Mucosa of rectum (tissue), 2 donors: ENCODE data around the gene SMIM35.

Experiments used
- H3K27ac ChIP-seq, 2 donors: one replicate each; pipeline ENCODE4 v1.7.0; 2013; ENCODE audit warnings: inconsistent platforms in 2 of 2, low read depth in 2 of 2, low read length in 2 of 2
- H3K27me3 ChIP-seq, 2 donors: one replicate each; pipeline ENCODE4 v1.7.0; 2013; ENCODE audit warnings: low read length in 2 of 2; ENCODE audit not compliant: control insufficient read depth in 2 of 2, insufficient read depth in 2 of 2
- H3K36me3 ChIP-seq, 2 donors: one replicate each; pipeline ENCODE4 v1.7.0; 2013; ENCODE audit warnings: low read length in 2 of 2; ENCODE audit not compliant: control insufficient read depth in 2 of 2, insufficient read depth in 2 of 2
- H3K4me1 ChIP-seq, 2 donors: one replicate each; pipeline ENCODE4 v1.7.0; 2013; ENCODE audit warnings: low read length in 2 of 2, mild to moderate bottlenecking in 1 of 2; ENCODE audit not compliant: control insufficient read depth in 2 of 2, insufficient read depth in 2 of 2
- H3K4me3 ChIP-seq, 2 donors: one replicate each; pipeline ENCODE4 v1.7.0; 2013; ENCODE audit warnings: low read length in 2 of 2
- H3K9ac ChIP-seq, 2 donors: one replicate each; pipeline ENCODE4 v1.7.0; 2013; ENCODE audit warnings: low read length in 2 of 2, low read depth in 1 of 2, mild to moderate bottlenecking in 1 of 2
- H3K9me3 ChIP-seq, 2 donors: one replicate each; pipeline ENCODE4 v1.7.0; 2013; ENCODE audit warnings: low read length in 2 of 2; ENCODE audit not compliant: control insufficient read depth in 2 of 2
- donor health status: healthy.
- donor health status: Normal muscosa, but diverticular disease.

The SMIM35 gene

GRCh38 chr11:118086913-118087768 is at the start of gene SMIM35:
Gene SMIM35, minus strand, starts transcription at chr11:118086963. Its CDS starts 206 bp downstream, at chr11:118086757.
- Histone ChIP-seq H3K4me1 (peaks cover 42 to 66% of the 10 kb centered on the region in 2 donors), H3K9me3 (peaks cover 0 to 5% of the 10 kb centered on the region in 2 donors), H3K27me3 (no peaks in the 10 kb centered on the region), H3K9ac (no peak within 1 kb of the TSS), H3K36me3 (peaks cover 24 to 29% of the 10 kb centered on the region in 2 donors), H3K4me3 (no peak within 1 kb of the TSS), H3K27ac (no peak within 1 kb of the TSS)

- no peaks in the 10 kb centered on the region for H3K4me1 ChIP-seq
- no peaks in the 10 kb centered on the region for H3K9me3 ChIP-seq
- H3K27ac ChIP-seq: no peak overlapping the region
- H3K27me3 ChIP-seq: peaks cover 13 to 20% of the 10 kb centered on the region in 2 donors
- no peak overlapping the region for H3K9ac ChIP-seq
- H3K4me3 ChIP-seq: no peak overlapping the region
- no peaks in the 10 kb centered on the region for H3K36me3 ChIP-seq
These were observed 49.6 kb upstream of the SMIM35 start for GRCh38 chr11:118136341-118136740.

GRCh38 chr11:118135796-118136165 is 49.0 kb upstream of the SMIM35 start:
- Histone ChIP-seq H3K9ac (no peak overlapping the region), H3K9me3 (no peaks in the 10 kb centered on the region), H3K4me1 (no peaks in the 10 kb centered on the region), H3K27me3 (peaks cover 12 to 17% of the 10 kb centered on the region in 2 donors), H3K27ac (no peak overlapping the region), H3K36me3 (no peaks in the 10 kb centered on the region), H3K4me3 (no peak overlapping the region)

GRCh38 chr11:118135051-118135795 is 48.5 kb upstream of the SMIM35 start:
- no peaks in the 10 kb centered on the region for H3K36me3 ChIP-seq
- H3K9me3 ChIP-seq: no peaks in the 10 kb centered on the region
- H3K27ac ChIP-seq: no peak overlapping the region
- no peak overlapping the region for H3K9ac ChIP-seq
- no peak overlapping the region for H3K4me3 ChIP-seq
- H3K27me3 ChIP-seq: peaks cover 11 to 15% of the 10 kb centered on the region in 2 donors
- no peaks in the 10 kb centered on the region for H3K4me1 ChIP-seq

GRCh38 chr11:118133816-118134215 is 47.1 kb upstream of the SMIM35 start:
- no peaks in the 10 kb centered on the region for H3K9me3 ChIP-seq

GRCh38 chr11:118132385-118133151 is 45.8 kb upstream of the SMIM35 start:
- Histone ChIP-seq H3K36me3 (no peaks in the 10 kb centered on the region), H3K27ac (no peak overlapping the region), H3K9me3 (no peaks in the 10 kb centered on the region), H3K4me3 (no peak overlapping the region), H3K27me3 (peaks cover 4% of the 10 kb centered on the region in 2 donors), H3K4me1 (peaks cover 0 to 4% of the 10 kb centered on the region in 2 donors), H3K9ac (no peak overlapping the region)

More at GRCh38 chr11:118133816-118134215, 47.1 kb upstream of the SMIM35 start:
- no peak overlapping the region for H3K9ac ChIP-seq
- H3K36me3 ChIP-seq: no peaks in the 10 kb centered on the region
- H3K4me1 ChIP-seq: peaks cover 0 to 4% of the 10 kb centered on the region in 2 donors
- H3K4me3 ChIP-seq: no peak overlapping the region
- no peak overlapping the region for H3K27ac ChIP-seq
- peaks cover 11% of the 10 kb centered on the region in 2 donors for H3K27me3 ChIP-seq

GRCh38 chr11:118129471-118130172 is 42.9 kb upstream of the SMIM35 start:
- H3K9ac ChIP-seq: no peak overlapping the region
- no peak overlapping the region for H3K4me3 ChIP-seq
- H3K27ac ChIP-seq: no peak overlapping the region
- H3K9me3 ChIP-seq: no peaks in the 10 kb centered on the region
- H3K36me3 ChIP-seq: peaks cover 2 to 7% of the 10 kb centered on the region in 2 donors
- H3K27me3 ChIP-seq: peaks cover 0 to 2% of the 10 kb centered on the region in 2 donors
- H3K4me1 ChIP-seq: peaks cover 0 to 4% of the 10 kb centered on the region in 2 donors

- peaks cover 0 to 4% of the 10 kb centered on the region in 2 donors for H3K4me1 ChIP-seq
- no peaks in the 10 kb centered on the region for H3K9me3 ChIP-seq
- H3K27ac ChIP-seq: no peak overlapping the region
- peaks cover 0 to 2% of the 10 kb centered on the region in 2 donors for H3K27me3 ChIP-seq
- no peak overlapping the region for H3K9ac ChIP-seq
- peaks cover 2 to 7% of the 10 kb centered on the region in 2 donors for H3K36me3 ChIP-seq
- no peak overlapping the region for H3K4me3 ChIP-seq
These were observed 42.1 kb upstream of the SMIM35 start for GRCh38 chr11:118128721-118129470.

- Histone ChIP-seq H3K36me3 (peaks cover 2 to 7% of the 10 kb centered on the region in 2 donors), H3K27ac (no peak overlapping the region), H3K4me1 (peaks cover 0 to 4% of the 10 kb centered on the region in 2 donors), H3K9ac (no peak overlapping the region), H3K9me3 (no peaks in the 10 kb centered on the region), H3K4me3 (no peak overlapping the region), H3K27me3 (peaks cover 0 to 2% of the 10 kb centered on the region in 2 donors)
These were observed 41.5 kb upstream of the SMIM35 start for GRCh38 chr11:118128310-118128709.
